Anterior cingulate cortex (tissue), 58 donors: ENCODE data around the gene SORL1-AS1.
"Not testable (repeated sequence)": the region's sequence is repeated elsewhere in the genome, so short reads cannot be mapped to it uniquely, and the experiment has no call there.

Experiments
- DNase-seq, 58 donors: peaks; one replicate each; lab custom pipeline; 2025; lab: John Stamatoyannopoulos, UW

The SORL1-AS1 gene

DNA sequence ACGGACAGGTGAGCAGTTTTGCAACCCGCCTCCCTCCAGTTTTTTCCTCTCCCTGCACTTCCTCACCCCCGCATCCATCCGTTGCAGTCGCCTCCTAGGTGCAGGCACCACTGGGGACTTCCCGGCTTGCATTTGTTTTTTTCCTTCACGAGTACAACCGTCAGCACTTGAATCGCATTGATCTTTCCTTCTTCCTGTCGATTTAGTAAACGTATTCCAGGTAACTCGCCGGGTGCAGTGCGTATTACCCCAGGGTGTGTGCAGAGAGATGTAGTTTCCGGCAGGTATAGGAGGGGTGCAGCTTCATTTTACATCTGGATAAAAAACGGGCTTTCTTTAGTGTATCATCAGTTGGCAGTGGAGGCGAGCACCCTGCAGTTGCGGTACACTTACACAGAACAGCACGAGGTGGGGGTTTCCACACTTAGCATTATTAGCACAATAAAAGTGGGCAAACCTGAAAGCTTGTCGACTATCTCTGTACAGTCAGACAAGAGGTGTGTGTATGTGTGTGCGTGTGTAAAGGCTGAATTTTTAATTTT is at the start of gene SORL1-AS1:
Gene SORL1-AS1, minus strand, starts transcription at position 359 of the 542 bp plus-strand sequence.
- peak in 5 of 58 donors; percentile 60 to 65 (median 63) for DNase-seq

DNA sequence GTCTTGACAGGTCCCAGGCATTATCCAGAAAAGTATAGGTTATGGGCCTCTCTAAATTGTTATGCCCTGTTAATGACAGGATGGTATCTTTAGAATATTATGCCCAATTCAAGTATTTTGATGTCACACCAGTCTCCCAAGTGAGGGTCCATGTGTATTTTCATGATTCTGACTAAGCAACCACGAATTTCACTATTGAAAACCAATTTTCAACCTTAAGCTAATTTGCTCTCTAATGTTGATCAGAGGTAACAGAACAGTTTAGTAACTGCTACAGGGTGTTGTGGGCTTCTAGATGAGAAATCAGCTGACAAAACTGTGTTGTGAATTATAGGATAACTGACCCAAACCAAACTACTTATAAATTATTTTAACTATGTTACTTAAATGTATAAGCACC is 48.0 kb upstream of the SORL1-AS1 start:
- no peak for DNase-seq

GRCh38 chr11:121500275-121500674 is 47.5 kb upstream of the SORL1-AS1 start:
- DNase-seq, result no peak

- DNase-seq, result no peak
Observed at GRCh38 chr11:121499405-121499804, 46.6 kb upstream of the SORL1-AS1 start.

DNA sequence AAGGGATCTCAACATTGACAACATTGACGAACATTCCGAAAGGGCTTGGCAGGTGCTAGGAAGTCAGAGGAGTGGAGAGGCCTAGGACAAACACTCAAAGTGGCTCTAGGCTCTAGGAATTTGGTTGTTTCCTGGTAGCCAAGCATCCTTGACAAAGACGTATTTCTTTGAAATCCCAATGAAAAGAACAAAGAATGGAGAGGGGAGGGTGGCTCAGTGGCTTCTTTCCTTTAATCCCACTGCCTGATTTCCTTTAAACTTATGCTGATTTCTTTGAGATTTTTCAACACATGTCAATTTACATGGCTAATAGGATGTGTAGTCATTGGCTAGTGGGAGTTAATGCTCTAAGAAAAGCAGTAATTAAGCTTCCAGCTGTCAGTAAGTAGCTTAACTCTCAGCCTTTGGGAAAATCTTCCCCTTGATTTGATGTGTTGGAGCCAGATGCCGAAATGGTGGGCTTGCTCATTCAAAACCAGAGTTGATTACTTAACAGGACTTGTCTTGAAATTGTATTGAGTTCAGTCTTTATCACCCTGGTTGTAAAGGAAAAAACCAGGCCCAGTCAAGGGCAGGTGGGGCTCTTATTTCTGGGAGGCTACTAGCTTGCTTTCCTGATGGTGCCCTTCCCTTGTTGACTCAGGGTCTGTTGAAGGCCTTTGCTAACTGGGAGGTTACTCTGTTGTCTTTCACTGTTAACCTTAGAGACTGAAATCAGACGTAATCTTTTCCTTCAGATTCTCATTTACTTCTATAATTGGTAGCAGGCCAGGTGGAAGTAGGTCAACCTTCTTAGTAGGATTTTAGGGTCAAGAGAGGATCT is 44.6 kb upstream of the SORL1-AS1 start:
- DNase-seq, result no peak

DNA sequence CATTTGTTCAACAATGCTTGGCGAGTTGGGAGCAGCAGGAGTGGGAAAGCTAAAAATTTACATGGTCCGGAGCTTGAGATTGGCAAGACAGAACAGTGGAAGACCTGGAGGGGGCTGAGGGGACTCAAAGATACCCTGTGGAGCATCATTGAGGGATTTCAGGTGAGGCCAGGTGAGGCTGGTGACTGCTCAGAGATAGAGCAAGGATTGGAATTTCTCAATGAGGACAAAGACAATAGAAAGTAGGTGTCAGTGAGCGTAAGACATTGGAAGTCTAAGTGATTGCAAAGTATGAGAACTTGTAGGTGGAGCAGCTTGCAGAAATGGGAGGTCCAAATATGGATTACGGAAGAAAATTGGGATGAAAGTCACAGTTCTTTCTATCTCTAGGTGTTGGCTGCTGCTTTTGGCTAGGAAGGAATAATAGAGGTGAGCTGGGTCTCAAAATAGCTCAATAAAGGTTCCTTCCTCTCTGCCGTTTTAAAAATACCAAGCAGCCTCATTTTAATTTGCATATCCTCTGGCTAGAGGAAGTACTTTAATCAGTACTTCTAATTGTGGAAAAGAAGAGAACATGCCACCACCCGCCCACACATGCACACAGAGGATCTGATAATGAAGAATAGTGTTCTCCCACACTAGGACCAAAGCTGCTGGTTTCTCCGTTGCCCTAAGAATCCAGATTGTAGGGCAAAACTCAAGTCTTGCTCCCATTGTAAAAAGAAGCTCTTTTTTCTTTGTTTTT is 41.8 kb upstream of the SORL1-AS1 start:
- DNase-seq, result peak in 21 of 58 donors; percentile 8 to 70 (median 32)

DNA sequence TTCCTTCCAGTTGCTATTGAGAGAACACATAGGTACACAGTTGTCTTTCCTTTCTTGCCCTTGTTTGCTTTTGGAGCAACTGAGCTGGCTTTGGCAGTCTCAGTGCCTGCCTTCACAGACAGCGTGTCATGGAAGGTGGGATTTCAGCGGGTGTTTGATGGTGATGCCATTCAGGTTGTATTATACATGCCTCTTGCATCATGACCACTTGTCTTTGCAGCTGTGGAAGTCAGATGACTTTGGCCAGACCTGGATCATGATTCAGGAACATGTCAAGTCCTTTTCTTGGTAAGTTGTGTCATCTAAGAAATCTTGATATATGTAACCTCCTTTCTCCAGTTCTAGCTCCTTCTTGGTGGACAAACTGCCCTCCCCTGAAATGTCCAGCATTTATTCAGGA is 37.1 kb upstream of the SORL1-AS1 start:
- DNase-seq, result no peak

DNA sequence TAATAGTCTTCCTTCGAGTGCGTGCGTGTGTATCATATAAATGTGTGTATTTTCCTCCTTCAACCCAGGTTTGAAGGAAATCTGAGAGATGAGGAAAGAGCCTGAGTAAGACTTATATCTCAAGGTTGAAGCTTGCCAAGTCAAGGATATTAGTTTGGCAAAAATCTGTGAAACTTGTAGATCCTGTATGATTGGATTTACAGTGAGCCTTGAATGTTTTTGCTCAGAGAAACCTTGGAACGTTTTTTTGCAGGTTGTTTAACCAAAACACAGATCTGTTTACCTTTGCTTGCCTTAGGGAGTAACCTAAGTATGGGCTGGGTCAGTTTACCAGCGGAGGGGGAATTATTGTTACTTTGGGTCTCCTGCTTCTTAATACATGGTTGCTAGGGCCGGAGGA is 35.9 kb upstream of the SORL1-AS1 start:
- no peak for DNase-seq

DNA sequence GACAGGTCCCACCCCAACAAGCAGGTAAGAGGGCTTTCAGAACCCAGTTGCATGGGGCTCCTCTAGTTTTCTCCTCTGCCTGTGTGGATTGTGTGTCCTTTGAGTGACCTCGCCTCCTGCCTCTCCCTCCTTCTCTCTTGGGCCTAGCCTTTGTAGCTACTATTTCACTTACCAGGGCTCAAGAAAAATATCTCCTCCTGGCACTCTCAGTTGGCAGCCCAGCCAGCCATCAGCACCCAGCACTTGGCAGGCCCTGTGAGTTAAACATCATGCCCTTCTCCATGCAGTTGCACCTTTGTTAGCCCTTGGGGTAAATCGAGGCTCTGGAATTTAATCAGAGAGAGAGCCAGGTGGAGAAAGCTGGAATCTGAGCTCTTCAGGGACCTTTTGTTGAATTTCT is 35.4 kb upstream of the SORL1-AS1 start:
- peak in 7 of 58 donors; percentile 12 to 36 (median 26) for DNase-seq

DNA sequence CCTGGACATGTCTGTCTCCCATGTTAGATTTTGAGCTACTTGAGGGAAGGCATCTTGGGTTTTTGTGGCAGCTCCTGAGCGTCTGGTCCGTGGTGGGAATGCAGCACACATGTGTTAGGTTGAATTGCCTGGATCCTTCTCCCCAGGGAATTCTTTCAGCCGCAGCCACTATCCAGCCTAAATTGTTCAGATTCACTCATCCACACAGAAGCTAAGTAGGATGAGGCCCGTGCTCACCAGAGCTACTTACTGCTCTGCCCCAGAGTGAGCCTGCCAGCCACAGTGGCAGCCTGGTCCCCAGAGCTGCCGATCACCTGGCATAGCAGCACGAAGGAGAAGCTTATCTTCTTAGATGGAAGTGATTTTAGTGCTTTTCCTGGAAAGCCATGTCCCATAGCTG is 34.4 kb upstream of the SORL1-AS1 start:
- no peak for DNase-seq

DNA sequence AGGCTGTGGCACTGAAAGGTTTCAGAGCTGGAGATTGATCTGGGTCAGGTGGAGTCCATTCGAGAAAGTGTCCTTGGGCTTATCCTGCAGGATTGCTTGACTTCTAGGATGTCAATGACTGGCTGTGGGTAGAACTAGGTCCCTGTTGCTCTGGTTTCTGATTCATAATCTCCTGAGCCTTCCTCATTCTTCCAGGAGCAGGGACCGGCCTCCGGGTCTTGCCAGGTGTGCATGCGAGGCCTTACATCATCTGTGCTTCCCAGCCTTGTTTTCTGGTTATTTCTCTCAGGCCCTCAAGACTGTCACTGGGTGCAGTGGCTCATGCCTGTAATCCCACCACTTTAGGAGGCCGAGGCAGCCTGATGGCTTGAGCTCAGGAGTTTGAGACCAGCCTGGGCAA is 33.3 kb upstream of the SORL1-AS1 start:
- no peak for DNase-seq

DNA sequence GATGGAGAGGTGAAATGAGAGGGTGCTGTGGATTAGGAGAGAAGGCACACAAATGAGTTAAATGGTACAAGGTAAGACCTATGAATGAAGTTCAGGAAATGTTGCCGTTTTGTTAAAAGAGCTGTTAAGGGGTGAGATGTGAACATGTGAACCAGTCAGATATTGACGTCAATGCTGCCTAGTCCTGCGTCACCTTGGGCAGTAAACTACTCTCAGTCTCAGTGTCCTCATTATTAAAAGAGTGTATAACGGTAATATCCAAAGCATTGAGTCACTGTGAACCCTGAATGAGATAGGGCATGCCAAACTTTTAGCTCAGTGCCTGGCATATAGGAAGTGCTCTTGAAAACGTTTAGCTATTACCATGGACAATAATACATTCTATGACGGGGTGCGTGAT is 32.4 kb upstream of the SORL1-AS1 start:
- no peak for DNase-seq

GRCh38 chr11:121483805-121484480 is 31.2 kb upstream of the SORL1-AS1 start:
- DNase-seq, result no peak

GRCh38 chr11:121482231-121483129 is 29.7 kb upstream of the SORL1-AS1 start:
- DNase-seq, result peak in 5 of 58 donors; percentile 7 to 36 (median 23)

GRCh38 chr11:121481484-121482230 is 28.9 kb upstream of the SORL1-AS1 start:
- DNase-seq, result not testable (repeated sequence)

GRCh38 chr11:121479698-121480238 is 27.0 kb upstream of the SORL1-AS1 start:
- DNase-seq, result no peak

DNA sequence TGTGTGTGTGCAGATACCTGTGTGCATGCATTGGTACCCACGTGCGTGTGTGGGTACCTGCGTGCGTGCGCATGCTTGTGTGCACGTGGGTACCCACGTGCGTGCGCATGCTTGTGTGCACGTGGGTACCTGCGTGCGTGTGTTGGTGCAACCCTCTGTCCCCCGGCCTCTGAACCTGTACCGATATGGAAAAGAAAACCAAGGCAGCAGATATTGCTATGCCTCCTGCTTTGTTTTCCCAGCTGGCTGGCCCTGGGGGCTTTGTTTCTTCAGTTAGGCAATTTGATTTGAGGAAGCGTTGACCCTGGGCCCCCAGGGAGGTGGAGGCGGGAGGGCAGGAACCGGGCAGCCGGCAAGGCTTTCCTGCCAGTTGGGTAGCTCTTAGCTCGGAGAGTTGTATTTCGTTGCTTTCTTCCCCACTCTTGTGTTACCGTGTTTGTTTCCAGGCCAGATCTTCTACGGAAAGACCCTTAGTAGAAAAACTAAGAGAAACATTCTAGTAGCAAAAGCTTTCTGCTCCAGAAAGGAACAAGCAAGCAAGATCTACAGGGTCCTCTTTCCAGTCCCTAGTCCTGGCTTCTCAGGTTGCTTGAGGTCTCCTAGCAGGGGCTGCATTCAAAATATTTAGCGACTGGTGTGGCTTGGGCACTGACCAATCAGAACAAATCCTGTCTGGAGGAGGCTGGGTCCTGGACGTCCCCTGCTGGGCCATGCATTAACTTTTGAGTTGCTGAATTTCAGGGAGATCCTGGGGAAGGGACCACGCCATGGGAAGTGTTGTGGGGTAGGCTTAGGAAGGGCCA is 26.3 kb upstream of the SORL1-AS1 start:
- no peak for DNase-seq
